Stimulated activated CD4-positive, alpha-beta T cell treated with anti-CD3 and anti-CD28 coated beads, Interleukin-15, amount 100 ng/mL, for 24 hours (primary cell): ENCODE measurements around the gene ZNF516.

Experiments
- DNase-seq: peaks from one replicate; pipeline ENCODE4 v3.0.0-alpha.2; 2020

Gene ZNF516

DNA sequence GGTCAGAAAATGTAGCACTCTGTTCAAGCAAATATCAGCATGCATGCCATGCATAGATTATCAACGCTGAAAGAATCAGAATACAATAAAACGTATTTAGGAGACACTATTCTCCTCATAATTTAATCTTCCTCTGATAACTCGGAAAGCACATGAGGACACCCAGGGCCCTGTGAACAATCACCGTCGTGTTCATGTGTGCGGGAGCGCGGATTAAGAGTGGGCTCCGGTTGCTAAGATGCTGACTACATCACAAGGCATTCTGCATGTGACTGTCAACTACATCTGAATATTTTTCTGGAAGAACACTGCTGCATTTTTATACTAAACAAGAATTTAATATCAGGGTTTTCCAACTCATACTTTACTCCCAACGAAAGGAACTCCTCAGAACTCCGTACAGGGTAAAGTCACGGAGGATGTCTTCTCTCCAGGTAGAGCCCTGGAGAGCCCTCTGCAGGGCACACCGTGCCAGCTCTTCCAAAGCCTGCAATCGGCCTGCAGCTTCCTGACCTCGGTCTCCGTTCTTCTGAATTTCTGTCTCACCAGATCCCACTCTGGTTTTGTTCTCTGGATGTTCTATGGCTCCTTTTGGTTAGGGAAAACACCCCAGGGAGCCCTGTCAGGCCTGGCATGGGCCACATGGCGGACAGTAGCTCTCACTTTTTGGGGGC, 59.6 kb downstream of the ZNF516 start:
- no peak for DNase-seq

DNA sequence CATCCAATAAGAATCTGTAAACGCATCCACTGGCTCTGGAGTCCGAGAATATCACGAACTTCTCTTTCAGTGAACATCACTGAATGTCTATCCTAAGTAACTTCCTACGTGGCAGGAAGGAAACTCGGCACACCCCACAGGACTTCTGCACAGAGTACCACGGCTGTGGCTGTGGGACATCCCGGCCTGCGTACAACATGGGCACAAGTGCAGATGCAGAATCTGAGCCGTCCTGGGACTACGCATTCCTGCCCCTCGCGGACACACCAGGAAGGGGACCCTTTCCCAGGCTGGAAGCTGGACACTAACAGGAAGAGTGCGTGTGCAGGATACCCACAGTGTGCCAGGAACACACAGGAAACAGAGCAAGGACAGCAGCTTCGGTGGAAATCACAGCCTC, 60.6 kb downstream of the ZNF516 start:
- no peak for DNase-seq

DNA sequence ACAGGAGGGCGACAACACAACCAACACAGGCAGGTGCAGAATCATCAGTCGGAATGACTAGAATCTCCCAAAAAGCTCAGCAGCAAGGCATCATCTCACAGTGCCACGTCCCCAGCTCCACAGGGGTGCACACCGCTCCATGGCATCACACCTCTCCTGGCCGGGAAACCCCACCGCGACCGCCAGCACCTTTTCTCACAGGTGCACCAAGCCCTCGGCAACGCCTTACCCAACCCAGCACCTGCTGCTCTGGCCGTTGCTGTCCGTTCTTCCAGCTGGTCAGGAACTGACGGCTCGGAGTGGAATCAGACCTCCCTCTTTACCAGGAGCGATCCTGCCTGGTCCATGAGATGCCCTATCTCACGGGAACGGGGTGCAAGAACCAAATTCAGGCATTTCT, 61.3 kb downstream of the ZNF516 start:
- DNase-seq, result no peak

DNA sequence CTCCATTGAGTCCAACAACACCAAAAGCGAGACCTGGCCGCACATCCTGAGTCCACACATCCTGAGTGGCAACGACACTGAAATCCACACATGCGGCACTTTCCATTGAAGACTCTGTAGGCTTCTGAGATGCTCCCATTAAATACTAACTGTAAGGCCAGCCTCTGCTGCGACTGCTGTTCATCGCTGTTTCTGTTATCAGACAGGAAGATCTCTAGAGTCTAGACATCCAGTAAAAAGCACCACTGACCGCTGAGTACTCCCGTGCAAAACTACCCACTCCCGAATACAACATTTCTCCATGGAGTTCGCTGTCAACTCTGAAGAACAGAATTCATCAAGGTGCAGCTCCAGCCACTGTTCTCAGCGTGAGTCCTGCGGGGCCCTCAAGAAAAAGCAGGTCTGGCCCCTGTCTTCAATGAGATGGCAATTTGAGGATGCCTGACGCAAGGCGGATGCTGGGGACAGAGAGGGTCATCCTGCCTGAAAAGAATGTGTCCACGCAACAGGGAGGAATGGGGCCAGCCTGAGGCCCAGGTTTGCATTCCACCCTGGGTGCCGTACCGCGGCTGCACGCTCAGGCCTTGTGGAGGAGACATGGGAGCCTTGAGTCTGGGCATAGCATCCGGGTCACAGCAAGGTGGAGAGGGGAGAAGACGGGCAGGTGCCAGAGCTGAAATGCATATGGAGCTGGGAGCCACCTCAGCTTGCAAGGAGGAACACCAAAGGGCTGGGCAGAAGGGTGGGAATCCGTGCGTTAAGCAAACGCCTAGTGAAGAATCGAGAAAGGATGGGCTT, 61.9 kb downstream of the ZNF516 start:
- DNase-seq, result no peak

DNA sequence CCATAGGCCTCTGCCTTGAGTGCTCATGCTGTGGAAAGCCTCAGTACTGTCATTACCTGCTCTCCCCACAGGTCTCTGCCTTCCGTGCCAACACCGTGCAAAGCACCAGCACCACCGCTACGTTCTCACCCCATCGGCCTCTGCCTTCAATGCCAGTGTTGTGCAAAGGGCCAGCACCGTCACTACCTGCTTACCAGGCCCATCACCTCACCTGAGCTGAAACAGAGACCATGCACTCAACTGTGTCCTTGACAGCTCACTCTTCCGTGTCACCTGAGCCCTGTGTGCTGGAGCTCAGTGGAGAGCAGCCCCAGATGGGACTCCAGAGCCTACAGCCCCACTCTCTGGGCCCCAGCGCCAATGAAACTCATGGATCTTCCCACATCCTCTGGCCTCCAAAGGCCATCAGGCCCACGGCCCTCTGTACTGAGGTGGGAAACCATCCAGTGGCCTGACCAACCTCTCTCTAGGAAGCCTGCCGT, 62.7 kb downstream of the ZNF516 start:
- DNase-seq, result no peak

DNA sequence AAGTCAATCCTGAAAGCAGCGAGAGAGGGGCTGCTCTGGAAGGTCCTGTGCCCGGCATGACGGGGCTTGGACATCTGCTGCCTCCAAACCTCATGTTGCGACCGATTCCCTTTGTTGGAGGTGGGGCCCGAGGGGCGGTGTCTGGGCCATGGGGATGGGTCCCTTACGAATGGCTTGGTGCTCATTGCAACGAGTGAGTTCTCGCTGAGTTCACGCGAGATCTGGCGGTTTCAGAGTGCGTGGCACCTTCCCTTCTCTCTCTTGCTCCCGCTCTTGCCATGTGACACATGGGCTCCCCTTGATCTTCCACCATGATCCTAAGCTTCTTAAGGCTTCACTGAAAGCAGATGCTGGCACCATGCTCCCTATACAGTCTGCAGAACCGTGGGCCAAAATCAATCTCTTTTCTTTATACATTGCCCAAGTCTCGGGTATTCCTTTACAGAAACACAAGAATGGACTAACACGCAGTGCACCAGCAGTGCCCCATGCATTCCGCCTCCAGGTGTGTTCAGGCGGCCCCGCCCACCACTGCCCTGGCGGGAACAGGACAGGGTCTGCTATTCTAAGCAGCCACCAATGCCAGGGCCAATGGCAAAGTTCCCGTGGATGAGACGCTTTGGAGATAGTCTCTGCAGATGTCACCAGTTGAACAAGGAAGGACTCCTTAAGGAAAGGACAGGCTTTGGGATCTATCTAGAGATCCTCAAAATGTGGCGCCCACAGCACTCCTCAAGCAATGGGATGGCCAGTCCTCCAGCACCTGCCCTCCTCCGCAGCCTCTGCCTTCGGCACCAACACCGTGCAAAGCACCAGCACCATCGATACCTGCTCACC, 63.4 kb downstream of the ZNF516 start:
- no peak for DNase-seq

DNA sequence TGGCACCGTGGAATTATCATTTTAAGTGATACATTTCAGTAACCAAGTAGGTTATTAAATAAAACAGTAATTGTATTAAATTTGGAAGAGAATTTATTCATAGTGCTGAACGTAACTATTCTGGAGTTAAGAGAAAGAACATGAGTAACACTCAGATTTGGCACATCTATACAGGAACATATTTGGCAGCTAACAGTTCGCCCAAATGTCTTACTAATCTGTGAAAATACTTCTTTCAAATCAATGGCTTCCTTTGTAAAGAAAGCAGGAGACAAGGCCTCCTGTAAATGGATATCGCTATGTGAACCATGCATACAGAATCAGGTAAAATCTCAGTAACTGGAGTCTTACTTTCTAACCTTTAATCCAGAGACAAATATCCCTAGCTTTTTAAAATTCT, 64.4 kb downstream of the ZNF516 start:
- no peak for DNase-seq

DNA sequence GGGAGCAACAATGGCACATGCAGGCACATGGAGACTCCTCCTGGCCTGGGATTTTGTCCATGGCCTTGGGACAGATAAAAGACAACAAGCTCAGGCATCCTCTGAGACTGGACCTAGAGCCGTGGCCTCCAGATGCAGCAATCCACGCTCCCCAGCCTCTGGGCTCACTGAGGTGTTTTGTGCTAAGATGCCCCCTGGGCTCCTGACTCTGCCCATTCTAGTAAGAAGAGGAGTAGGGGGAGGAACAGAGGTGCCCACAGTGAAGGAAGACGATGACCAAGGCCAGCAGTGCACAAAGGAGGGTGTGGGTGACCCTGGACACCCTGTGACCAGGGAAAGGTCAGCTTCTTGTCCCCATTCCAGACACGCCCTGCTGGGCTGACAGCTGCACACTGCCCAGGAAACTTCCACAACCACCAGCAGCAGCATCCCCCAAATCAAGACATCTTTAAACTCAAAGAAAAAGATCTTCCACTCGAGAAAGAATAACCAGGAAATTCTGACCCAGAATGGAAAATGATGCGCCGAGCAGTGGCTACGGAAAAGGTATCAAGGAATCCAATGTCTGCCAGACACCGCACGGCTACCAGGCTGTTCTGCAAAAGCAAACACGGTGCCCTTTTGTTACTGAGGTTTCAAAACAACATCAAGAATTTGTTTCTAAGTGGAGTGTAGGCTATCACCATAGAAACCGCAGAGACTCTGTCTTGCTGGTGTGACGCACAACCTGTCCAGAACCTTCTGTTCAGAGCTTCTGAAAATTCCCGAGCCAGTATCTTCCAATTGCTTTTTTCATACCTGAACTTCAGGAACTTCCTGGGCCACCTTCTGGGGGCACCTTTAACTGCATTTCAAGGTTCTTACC, 65.5 kb downstream of the ZNF516 start:
- no peak for DNase-seq

DNA sequence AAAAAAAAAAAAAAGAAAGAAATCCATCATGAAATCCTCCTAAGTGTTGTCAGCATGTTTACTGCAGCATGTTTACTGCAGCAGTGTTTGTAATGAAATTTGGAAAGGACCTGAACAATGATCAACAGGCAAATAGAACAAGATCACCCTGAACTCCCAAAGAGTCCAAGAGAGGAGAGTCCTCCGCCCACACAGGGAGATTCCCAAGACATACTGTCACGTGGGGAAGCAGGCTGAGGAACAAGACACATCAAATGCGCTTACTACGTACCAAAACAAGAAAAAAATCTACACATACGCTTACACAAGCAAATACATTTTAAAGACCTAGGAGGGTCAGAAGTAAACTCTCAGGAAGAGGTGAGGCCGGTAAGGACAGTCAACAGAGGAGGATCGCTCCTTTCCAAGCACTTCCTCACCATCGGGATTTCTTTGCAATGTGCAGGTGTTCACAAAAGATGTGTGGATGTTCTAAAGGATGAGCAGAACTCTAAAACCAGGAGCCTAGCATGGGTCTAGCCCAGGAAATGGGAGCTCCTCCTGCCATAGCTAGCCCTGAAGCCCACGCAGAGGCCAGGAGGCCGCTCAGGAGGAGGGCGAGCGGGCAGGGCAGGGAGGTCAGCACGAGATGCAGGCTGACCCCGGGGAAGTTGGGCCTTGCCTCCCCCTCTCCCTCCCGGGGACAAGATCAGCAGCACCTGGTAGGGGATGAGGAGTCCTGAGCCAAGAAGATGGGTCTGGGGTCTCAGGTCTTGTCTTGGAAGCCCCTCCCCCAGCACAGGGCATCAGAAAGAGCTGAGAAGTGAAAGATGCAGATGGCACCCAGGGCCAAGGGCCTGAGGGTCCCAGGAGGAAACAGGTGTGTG, 66.4 kb downstream of the ZNF516 start:
- DNase-seq, result no peak

DNA sequence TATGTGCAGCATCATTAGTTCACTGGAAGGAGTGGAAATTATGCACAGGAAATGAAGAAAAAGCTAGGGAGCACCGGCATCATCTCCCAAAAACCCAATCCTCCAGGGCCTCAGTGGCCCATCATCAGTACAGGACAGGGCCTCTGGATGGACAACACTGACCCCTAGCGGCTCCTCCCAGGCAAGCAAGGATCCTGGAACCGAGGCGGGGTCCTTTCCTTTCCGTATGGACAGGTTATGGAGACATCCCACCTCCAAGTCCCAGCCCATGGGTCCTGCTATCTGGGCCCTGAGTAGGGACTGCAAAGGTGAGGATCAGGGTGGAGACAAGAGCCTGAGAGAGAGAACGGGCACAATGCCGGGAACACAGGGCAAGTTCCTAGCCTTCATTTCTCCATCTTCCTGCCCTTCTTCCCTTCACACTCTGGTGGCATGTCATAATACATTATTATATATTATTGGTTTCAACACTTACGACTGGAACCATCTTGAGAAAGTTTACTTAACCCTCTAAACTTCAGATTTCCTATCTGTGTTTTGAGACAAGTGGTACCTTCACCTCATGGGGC, 68.2 kb downstream of the ZNF516 start:
- DNase-seq, result peak; percentile 37

DNA sequence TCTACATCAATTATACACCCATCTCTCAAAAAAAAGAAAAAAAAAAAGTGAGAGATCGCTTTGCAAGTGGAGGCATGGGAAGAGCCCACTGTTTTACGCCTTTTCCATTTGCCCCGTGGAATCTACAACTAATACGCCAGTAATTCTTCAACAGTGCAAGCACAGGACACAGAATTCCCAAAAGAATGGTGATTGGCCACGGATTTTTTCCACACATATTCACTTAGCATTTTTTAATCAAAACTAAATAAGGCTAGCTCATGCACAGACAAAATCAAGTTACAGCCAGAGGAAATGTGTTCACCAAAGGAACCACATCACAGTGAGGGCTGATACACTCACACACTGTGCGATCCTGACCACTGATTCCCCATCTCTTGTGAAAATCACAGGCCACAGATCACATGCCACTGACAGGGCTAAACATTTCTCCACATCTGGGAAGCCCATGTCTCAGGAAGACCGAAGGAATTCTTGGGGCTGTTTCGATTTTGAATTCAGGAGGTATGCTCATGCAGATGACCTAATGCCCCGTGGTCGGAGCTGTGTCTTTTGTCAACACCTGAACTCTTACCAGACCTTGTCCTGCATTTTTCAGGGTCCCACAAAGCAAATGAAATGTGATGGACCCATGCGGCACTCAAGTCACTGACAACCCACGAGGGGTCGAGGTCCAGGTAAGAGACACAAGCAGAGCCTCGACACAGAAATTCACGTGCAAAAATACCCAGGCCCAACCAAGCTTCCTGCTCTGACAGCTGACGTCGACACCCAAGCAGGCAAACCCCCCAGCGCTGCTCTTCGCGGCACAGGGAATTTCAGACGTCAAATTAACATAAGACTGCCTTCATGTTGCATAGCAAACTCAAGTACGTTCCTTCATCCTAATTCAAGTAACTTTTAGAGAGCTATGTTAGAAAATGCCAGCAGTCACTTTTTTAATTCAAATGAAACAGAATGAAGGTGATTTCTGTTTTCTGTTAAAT, 69.6 kb downstream of the ZNF516 start:
- DNase-seq, result no peak

DNA sequence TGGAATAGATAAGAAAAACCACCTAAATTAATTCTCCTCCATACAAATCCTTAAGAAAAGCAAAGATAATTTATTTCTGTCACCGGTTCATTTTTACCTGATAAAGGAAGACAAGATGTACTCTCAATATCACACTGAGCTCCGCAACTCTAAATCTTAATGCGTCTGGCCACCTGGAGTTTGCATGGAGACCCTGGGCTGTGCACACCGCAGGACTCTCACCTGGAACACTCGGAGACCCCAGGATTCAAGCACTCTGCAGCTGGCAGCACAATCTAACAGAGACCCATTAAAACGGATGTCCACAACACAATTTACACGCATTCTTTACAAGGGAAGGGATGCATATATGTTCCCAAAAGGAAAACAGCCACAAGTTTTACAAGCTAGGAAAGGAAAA, 72.2 kb downstream of the ZNF516 start:
- no peak for DNase-seq

DNA sequence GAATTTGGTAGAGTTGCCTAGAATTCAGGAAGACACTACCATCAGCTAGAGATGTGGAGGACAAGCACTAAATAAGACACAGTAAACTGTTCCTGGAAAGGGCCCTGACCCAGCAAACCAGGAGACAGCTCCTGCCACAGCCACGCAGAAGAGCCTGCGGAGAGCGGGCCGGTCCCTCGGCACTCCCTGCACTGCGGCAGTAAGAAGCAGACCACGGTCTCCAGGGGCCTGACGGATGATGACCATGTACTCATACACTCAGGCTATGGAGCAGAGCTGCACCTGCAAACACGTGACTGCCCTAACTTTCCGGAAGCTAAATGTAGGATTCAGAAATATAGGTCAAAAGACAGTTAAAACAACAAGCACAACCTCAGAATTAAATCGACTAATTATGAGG, 72.9 kb downstream of the ZNF516 start:
- no peak for DNase-seq

DNA sequence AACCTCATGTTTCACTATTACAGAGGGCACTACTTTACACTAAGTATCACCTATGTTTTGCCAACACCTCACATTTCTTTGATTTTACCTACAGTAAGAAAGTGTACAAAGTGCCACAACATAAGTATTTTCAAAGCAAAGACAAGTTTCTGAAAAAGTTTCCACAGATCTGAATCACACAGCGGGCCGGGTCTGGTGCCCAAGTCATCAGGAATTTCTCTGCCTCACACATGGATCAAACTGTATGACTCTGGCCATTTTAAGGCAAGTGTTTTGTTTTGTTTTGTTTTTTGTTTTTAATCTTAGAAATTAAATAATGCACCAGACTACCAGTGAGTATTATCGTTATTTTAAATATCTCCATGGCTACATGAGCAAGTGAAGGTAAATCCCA, 73.4 kb downstream of the ZNF516 start:
- DNase-seq, result no peak

DNA sequence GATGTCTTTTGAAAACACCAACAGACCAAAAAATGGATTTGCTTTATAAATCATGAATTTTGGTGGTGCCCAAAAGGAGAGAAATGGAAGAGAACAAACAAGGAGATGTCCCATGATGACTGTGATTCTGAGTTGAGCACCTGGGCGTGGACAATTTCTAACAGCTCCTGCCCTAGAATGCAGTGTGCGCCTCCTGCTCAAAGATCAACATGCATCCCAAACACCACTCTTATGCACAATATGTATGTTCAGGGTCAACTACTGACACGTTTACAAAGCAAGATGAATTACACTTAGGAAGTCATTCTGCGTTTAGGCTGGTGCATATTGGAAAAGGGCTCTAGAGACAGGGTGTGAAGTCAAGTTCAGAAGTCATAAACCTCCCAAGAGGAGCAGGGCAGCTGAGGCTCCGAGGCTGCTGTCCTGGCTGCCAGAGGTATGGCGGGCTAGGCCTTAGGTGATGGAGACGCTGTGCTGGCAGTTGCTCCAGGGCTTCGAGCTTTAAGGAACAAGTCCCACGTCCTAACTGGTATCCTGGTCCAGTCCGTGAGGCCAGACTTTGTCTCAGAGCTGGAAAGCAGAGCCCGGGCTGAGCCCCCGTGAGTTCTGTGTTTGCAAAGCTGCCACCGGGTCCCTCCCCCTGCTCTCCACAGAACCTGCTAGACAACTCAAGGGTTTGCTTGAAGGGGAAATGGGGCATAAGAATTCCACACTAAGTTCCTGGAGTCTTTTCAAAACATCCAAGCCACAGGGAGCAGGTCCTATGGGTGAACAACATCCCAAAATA, 74.0 kb downstream of the ZNF516 start:
- DNase-seq, result no peak

DNA sequence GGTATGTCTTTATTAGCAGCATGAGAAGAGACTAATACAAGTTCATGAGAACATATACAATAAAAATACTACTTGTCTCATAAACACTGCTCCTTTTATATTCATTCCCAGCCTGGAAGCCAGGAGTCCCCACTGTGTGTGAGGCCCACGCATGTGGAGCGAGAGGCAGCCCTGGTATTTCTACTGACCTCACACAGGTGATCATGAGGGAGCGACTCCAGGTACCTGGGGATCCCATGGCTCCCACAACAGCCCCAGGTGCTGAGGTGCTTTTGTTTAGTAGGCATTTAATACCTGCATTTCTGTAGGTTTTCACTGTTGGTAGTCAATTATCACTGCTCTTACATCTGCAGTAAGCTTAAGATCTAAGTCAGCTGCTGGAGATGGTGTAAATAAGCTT, 75.2 kb downstream of the ZNF516 start:
- no peak for DNase-seq

DNA sequence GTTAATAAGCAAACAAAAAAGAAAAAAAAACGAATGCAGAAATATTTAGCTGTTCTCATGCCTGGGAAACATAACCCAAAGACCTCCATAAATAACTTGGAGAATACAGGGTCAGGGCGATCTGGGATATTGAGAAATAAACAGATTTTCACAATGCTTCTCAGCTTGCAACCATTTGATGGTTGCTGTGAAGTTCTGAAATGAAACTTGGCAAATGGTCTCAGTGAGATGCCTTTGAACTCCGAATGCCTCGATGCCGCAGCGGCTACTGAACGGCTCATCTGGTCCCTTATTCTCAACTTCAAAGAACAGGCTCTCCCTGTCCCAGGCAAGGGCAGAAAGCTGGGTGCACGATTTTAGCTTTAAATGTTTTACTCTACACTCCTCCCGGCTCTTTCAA, 78.1 kb downstream of the ZNF516 start:
- no peak for DNase-seq

DNA sequence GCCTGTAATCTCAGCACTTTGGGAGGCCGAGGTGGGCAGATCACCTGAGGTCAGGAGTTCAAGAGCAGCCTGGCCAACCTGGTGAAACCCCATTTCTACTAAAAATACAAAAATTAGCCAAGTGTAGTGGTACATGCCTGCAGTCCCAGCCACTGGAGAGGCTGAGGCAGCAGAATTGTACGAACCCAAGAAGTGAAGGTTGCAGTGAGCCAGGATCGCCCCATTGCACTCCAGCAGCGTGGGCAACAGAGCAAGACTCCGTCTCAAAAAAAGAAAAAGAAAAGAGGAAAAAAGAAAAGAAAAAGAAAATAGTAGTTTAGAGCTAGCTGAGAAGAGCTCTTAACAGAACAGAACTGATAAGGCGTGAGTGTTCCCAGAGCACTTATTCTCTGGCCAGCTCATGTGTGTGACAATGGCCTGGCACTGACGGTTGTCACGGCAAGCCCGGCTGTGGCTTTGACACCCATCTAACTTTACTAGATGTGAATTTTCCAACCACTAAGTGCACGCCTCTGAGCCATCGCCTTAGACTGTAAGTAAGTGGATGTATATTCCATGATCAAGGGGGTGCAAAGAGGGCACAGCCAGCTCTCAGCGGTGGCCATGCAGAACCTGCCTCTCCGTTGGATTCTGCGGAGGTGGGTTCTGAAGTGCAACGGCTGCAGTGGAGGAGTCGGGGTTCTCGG, 80.0 kb downstream of the ZNF516 start:
- DNase-seq, result no peak
